Calu3 (cell line): ENCODE data around the gene CCSER2. TPM values are rescaled to one million over a fixed set of nuclear protein-coding genes. Genes with fewer than 3 reads are reported as not detected.

Source experiments
- BruUV-seq: library from RNA; stranded (reverse); fragments of 400-500 nt; replicated peaks from 2 replicates; lab custom pipeline; 2021; lab: Mats Ljungman, UMichigan
- CTCF ChIA-PET: fragments of 300-600 bp; sonication (Branson Sonifier 250); formaldehyde crosslinking; loops from one replicate; lab custom pipeline; 2022; ENCODE audit warnings: antibody characterized with exemption; lab: Charles Lee
- DNase-seq: peaks from one replicate; pipeline ENCODE4 v3.0.0; 2022
- H3K27ac Mint-ChIP-seq: one replicate; pipeline ENCODE4 v1.8.0; 2022; ENCODE audit warnings: mixed read lengths; ENCODE audit not compliant: unreplicated experiment
- H3K27me3 Mint-ChIP-seq: one replicate; pipeline ENCODE4 v1.8.0; 2022; ENCODE audit warnings: mixed read lengths; ENCODE audit not compliant: unreplicated experiment
- H3K36me3 Mint-ChIP-seq: one replicate; pipeline ENCODE4 v1.8.0; 2022; ENCODE audit warnings: mild to moderate bottlenecking, moderate library complexity, mixed read lengths; ENCODE audit not compliant: insufficient read depth, unreplicated experiment
- H3K4me1 Mint-ChIP-seq: one replicate; pipeline ENCODE4 v1.8.0; 2022; ENCODE audit warnings: mild to moderate bottlenecking, low read depth, mixed read lengths; ENCODE audit not compliant: unreplicated experiment
- H3K4me3 Mint-ChIP-seq: one replicate; pipeline ENCODE4 v1.8.0; 2022; ENCODE audit warnings: mild to moderate bottlenecking, low read depth, moderate library complexity, mixed read lengths; ENCODE audit not compliant: unreplicated experiment
- H3K9me3 Mint-ChIP-seq: one replicate; pipeline ENCODE4 v1.8.0; 2022; ENCODE audit warnings: low read depth, mixed read lengths; ENCODE audit not compliant: unreplicated experiment
- intact Hi-C: fragments of 100-400 bp; cut with micrococcal nuclease; formaldehyde crosslinking; loops from one replicate; pipeline ENCODE4 v1.10.0; 2022; ENCODE audit not compliant: unreplicated experiment
- total RNA-seq: library from RNA; stranded (reverse); gene quantifications from 2 replicates; pipeline ENCODE4 v1.2.3, GENCODE V29; 2022
- TF ChIP-seq, protein P1 (sequence below): fragments of 200-600 bp; IDR thresholded peaks from one replicate; pipeline ENCODE4 v1.8.0; 2022; ENCODE audit warnings: antibody characterized with exemption; ENCODE audit not compliant: unreplicated experiment

The CCSER2 gene
- total RNA-seq, 1 experiment from 2014 or later, result 27.8 TPM

DNA sequence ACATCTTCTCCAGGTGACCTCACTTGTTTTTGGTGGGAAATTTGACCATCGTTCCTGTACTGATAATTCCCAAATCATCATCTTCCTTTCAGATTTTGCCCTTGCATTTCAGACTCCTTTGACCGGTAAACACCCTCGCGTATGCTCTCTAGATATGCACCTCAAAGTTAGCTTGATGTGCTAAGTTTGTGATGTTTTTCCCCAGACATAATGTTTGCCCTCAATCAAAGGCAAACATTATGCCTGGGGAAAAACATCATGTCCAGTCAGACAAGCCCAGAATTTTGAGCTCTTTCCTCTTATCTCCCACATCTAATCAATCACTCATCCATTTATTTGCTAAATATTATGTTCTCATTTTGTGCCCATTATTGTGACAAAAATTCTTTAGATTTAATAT is 26.2 kb downstream of the CCSER2 start:
- Mint-ChIP-seq H3K36me3 (no peaks in the 10 kb centered on the region), H3K27me3 (no peaks in the 10 kb centered on the region), H3K9me3 (no peaks in the 10 kb centered on the region), H3K4me3 (no peak overlapping the region), H3K27ac (no peak overlapping the region), H3K4me1 (peaks cover 8% of the 10 kb centered on the region)
- no peak for DNase-seq
- no TSS peak for BruUV-seq
- TF ChIP-seq, protein P1, sequence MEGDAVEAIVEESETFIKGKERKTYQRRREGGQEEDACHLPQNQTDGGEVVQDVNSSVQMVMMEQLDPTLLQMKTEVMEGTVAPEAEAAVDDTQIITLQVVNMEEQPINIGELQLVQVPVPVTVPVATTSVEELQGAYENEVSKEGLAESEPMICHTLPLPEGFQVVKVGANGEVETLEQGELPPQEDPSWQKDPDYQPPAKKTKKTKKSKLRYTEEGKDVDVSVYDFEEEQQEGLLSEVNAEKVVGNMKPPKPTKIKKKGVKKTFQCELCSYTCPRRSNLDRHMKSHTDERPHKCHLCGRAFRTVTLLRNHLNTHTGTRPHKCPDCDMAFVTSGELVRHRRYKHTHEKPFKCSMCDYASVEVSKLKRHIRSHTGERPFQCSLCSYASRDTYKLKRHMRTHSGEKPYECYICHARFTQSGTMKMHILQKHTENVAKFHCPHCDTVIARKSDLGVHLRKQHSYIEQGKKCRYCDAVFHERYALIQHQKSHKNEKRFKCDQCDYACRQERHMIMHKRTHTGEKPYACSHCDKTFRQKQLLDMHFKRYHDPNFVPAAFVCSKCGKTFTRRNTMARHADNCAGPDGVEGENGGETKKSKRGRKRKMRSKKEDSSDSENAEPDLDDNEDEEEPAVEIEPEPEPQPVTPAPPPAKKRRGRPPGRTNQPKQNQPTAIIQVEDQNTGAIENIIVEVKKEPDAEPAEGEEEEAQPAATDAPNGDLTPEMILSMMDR, result no peak
- CTCF ChIA-PET, result interaction anchor here (0.6 kb wide), 1 partner anchor 922 kb away, joined by 3 read pairs; no protein-coding TSS in a partner anchor
- intact Hi-C loops, result no loop called here

DNA sequence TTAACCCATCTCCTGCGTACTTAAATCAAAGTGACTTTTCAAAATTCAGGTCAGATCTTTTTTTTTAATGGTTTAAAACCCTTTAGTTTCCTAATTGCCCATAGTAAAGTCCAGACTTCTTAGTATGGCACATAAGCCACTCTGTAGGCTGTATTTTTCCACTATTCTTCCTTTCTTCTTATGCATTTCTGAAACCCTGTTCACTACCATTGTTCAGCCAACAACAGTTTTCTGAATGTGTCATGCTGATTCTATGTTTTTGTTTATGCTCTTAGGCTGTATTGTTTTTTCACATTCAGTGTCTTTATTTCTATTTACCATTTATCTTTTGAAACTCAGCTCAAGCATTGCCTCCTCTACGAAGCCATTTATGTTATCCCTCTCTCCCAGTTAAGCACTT is 26.7 kb downstream of the CCSER2 start:
- CTCF ChIA-PET, result no interaction called here
- no peak for DNase-seq
- Mint-ChIP-seq H3K4me1 (peaks cover 8% of the 10 kb centered on the region), H3K36me3 (no peaks in the 10 kb centered on the region), H3K9me3 (no peaks in the 10 kb centered on the region), H3K27me3 (no peaks in the 10 kb centered on the region), H3K4me3 (no peak overlapping the region), H3K27ac (no peak overlapping the region)
- intact Hi-C loops, result no loop called here
- no TSS peak for BruUV-seq
- TF ChIP-seq, protein P1, result no peak

DNA sequence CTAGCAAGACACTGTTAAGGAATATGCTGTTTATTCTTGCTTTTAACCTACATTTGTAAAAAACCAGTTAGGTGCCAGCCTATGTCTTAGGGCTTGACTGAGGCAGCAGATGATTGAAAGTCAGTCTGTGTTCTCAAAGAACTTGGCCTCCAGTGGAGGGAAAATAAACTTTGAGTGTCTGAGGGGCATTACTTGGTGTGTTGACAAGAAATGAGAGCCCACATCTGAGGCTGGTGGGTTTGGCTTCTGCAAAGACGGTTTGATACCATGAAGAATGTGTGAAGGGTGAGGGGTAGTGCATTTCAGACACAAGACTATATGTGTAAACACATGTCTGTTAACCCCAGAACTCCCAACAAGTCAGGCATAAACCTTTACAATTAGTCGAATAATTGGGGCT is 28.5 kb downstream of the CCSER2 start:
- TF ChIP-seq, protein P1, result no peak
- no peak for DNase-seq
- CTCF ChIA-PET, result no interaction called here
- no peaks in the 10 kb centered on the region for H3K27me3 Mint-ChIP-seq
- intact Hi-C loops, result no loop called here
- H3K4me3 Mint-ChIP-seq, result no peak overlapping the region
- H3K4me1 Mint-ChIP-seq, result peaks cover 8% of the 10 kb centered on the region
- no peaks in the 10 kb centered on the region for H3K9me3 Mint-ChIP-seq
- H3K27ac Mint-ChIP-seq, result no peak overlapping the region
- no TSS peak for BruUV-seq
- no peaks in the 10 kb centered on the region for H3K36me3 Mint-ChIP-seq

DNA sequence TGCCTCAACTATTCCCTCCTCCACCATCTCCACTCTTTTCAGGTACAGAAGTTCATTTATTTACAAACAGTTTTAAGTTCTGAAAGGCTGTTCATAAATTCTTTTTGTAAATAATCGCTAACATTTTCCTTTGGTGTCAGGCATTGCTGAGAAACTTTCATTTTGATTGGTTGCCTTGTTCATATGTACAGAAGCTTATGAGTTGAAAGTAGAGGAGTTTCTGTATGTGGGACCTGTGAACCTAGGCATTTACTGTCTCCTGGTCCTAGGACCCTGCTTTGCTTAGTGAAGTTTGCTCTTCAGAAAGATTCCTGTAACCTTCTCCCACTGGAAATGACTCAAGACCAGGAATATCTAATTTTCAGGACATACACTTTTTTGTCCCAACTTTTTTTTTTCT is 30.4 kb downstream of the CCSER2 start:
- H3K9me3 Mint-ChIP-seq, result no peaks in the 10 kb centered on the region
- no TSS peak for BruUV-seq
- no peak overlapping the region for H3K4me3 Mint-ChIP-seq
- H3K27me3 Mint-ChIP-seq, result no peaks in the 10 kb centered on the region
- H3K4me1 Mint-ChIP-seq, result peaks cover 8% of the 10 kb centered on the region
- CTCF ChIA-PET, result no interaction called here
- H3K36me3 Mint-ChIP-seq, result no peaks in the 10 kb centered on the region
- TF ChIP-seq, protein P1, result no peak
- intact Hi-C loops, result no loop called here
- H3K27ac Mint-ChIP-seq, result no peak overlapping the region
- no peak for DNase-seq
